ENCODE data around the gene SPTBN4.
"Not testable (repeated sequence)": the region's sequence is repeated elsewhere in the genome, so short reads cannot be mapped to it uniquely, and the experiment has no call there.

SPTBN4 gene

DNA sequence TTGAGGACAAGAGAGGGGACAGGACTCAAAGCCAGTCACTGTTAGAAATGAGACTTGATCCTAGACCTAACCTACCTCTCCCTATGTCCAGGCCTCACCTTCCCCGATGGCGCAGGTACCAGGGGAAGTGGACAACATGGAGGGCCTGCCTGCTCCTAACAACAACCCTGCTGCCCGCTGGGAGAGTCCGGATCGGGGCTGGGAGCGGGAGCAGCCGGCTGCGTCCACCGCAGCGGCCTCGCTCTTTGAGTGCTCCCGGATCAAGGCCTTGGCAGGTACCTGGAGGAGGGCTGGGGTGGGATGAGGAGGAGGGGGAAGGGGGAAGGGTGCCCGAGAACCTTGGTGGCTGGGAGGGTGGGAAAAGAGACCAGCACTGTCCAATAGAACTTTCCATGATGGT, 5.7 kb downstream of the SPTBN4 start:
- Histone ChIP-seq H3K4me3 (IDR thresholded peaks at IDR 0.05; ENCODE audit: insufficient read depth, low read depth, low read length) (no peak overlapping the region), H3K4me1 (ENCODE audit: low read depth, poor library complexity, severe bottlenecking) (no peaks in the 10 kb centered on the region), H3K27ac (no peak overlapping the region), H3K4me2 (no peak overlapping the region), H3K36me3 (ENCODE audit: insufficient read depth) (no peaks in the 10 kb centered on the region), H3K27me3 (ENCODE audit: insufficient read depth, low read depth) (no peaks in the 10 kb centered on the region; the same call in 1 of the 2 replicates), H2AFZ (ENCODE audit: low read depth) (no peak overlapping the region), H3K9ac (no peak overlapping the region), H3K79me2 (ENCODE audit: insufficient read depth, low read depth) (no peaks in the 10 kb centered on the region), H4K20me1 (ENCODE audit: insufficient read depth) (no peaks in the 10 kb centered on the region)
- TF ChIP-seq, protein P1, sequence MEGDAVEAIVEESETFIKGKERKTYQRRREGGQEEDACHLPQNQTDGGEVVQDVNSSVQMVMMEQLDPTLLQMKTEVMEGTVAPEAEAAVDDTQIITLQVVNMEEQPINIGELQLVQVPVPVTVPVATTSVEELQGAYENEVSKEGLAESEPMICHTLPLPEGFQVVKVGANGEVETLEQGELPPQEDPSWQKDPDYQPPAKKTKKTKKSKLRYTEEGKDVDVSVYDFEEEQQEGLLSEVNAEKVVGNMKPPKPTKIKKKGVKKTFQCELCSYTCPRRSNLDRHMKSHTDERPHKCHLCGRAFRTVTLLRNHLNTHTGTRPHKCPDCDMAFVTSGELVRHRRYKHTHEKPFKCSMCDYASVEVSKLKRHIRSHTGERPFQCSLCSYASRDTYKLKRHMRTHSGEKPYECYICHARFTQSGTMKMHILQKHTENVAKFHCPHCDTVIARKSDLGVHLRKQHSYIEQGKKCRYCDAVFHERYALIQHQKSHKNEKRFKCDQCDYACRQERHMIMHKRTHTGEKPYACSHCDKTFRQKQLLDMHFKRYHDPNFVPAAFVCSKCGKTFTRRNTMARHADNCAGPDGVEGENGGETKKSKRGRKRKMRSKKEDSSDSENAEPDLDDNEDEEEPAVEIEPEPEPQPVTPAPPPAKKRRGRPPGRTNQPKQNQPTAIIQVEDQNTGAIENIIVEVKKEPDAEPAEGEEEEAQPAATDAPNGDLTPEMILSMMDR (conservative IDR thresholded peaks at IDR 0.05; ENCODE audit: low read depth, low read length), result no peak

DNA sequence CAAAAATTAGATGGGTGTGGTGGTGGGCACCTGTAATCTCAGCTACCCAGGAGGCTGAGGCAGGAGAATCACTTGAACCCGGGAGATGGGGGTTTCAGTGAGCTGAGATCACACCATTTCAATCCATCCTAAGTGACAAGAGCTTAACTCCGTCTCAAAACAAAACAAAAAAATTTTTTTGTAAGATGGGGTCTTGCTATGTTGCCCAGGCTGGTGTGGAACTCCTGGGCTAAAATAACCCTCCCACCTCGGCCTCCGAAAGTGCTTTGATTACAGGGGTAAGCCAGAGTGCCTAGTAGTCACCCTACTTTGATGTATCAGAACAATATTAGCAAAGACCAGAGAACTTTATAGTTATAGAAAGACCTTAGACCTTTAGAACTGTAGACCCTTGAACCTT, 7.9 kb downstream of the SPTBN4 start:
- H2AFZ ChIP-seq (ENCODE audit: low read depth), result no peak overlapping the region
- no peak overlapping the region for H3K9ac ChIP-seq
- no peaks in the 10 kb centered on the region for H3K4me1 ChIP-seq (ENCODE audit: low read depth, poor library complexity, severe bottlenecking)
- H3K36me3 ChIP-seq (ENCODE audit: insufficient read depth), result no peaks in the 10 kb centered on the region
- no peak overlapping the region for H3K4me3 ChIP-seq (IDR thresholded peaks at IDR 0.05; ENCODE audit: insufficient read depth, low read depth, low read length)
- no peaks in the 10 kb centered on the region for H3K27me3 ChIP-seq (ENCODE audit: insufficient read depth, low read depth)
- H4K20me1 ChIP-seq (ENCODE audit: insufficient read depth), result no peaks in the 10 kb centered on the region
- no peak overlapping the region for H3K27ac ChIP-seq
- H3K4me2 ChIP-seq, result no peak overlapping the region
- no peaks in the 10 kb centered on the region for H3K79me2 ChIP-seq (ENCODE audit: insufficient read depth, low read depth)
- TF ChIP-seq, protein P1 (conservative IDR thresholded peaks at IDR 0.05; ENCODE audit: low read depth, low read length), result no peak

DNA sequence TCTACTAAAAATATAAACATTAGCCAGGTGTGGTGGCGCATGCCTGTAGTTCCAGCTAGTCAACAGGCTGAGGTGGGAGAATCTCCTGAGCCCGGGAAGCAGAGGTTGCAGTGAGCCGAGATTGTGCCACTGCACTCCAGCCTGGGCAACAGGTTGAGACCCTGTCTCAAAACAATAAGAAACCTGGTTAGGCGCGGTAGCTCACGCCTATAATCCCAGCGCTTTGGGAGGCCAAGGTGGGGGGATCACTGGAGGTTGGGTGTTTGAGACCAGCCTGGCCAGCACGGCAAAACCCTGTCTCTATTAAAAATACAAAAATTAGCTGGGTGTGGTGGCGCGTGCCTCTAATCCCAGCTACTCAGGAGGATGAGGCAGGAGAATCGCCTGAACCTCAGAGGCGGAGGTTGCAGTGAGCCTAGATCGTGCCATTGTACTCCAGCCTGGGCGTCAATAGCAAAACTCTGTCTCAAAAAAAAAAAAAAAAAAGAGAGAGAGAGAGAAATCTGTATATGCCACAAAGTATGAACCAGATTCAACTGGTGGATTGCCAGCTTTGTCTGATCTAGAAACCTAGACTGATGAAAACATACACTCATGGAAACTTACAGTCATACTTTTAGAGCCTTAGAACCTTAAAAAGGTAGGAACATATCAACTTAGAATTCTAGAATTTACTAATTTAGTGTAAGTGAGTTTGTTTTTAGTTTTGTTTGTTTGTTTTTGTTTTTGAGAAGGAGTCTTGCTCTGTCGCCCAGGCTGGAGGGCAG, 9.3 kb downstream of the SPTBN4 start:
- not testable (repeated sequence) for H3K27me3 ChIP-seq (ENCODE audit: insufficient read depth, low read depth); H3K36me3 ChIP-seq (ENCODE audit: insufficient read depth); H3K4me3 ChIP-seq (IDR thresholded peaks at IDR 0.05; ENCODE audit: insufficient read depth, low read depth, low read length); H3K27ac ChIP-seq; H3K79me2 ChIP-seq (ENCODE audit: insufficient read depth, low read depth); H2AFZ ChIP-seq (ENCODE audit: low read depth); H3K9ac ChIP-seq; H4K20me1 ChIP-seq (ENCODE audit: insufficient read depth); H3K4me2 ChIP-seq; H3K4me1 ChIP-seq (ENCODE audit: low read depth, poor library complexity, severe bottlenecking)

DNA sequence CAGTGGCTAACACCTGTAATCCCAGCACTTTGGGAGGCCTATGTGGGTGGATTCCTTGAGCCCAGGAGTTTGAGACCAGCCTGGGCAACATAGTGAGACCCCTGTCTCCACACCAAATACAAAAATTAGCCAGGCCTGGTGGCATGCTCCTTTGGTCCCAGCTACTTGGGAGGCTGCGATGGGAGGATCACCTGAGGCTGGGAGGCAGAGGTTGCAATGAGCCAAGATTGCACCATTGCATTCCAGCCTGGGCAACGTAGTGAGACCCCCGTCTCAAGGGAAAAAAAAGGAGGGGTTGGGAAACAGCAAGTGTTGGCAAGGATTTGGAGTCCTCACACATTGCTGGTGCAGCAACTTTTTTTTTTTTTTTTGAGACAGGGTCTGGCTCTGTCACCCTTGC, 19.2 kb downstream of the SPTBN4 start:
- H2AFZ ChIP-seq (ENCODE audit: low read depth), result no peak overlapping the region
- no peaks in the 10 kb centered on the region for H3K36me3 ChIP-seq (ENCODE audit: insufficient read depth)
- TF ChIP-seq, protein P1 (conservative IDR thresholded peaks at IDR 0.05; ENCODE audit: low read depth, low read length), result no peak

DNA sequence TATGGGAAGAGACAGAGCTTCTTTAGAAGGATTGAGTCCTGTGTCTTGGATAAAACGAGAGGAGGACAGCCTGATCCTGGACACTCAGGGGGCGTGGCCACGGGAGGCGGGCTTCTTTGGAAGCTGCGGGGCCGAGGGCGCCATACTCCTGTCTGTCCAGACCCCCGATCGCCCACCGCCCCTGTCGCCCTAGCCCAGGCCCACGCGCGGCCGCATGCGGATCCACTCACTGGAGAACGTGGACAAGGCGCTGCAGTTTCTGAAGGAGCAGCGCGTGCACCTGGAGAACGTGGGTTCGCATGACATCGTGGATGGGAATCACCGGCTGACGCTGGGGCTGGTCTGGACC, 23.1 kb downstream of the SPTBN4 start:
- Histone ChIP-seq H3K27me3 (ENCODE audit: insufficient read depth, low read depth) (peaks cover 17% of the 10 kb centered on the region), H3K4me1 (ENCODE audit: low read depth, poor library complexity, severe bottlenecking) (no peaks in the 10 kb centered on the region), H4K20me1 (ENCODE audit: insufficient read depth) (no peaks in the 10 kb centered on the region), H3K79me2 (ENCODE audit: insufficient read depth, low read depth) (no peaks in the 10 kb centered on the region), H3K9ac (no peak overlapping the region), H3K4me3 (IDR thresholded peaks at IDR 0.05; ENCODE audit: insufficient read depth, low read depth, low read length) (no peak overlapping the region), H2AFZ (ENCODE audit: low read depth) (no peak overlapping the region), H3K4me2 (no peak overlapping the region), H3K36me3 (ENCODE audit: insufficient read depth) (no peaks in the 10 kb centered on the region), H3K27ac (no peak overlapping the region)
- TF ChIP-seq, protein P1 (conservative IDR thresholded peaks at IDR 0.05; ENCODE audit: low read depth, low read length), result no peak

More for the DNA sequence above, 19.2 kb downstream of the SPTBN4 start:
- H3K4me2 ChIP-seq, result no peak overlapping the region
- H3K27ac ChIP-seq, result no peak overlapping the region
- no peaks in the 10 kb centered on the region for H4K20me1 ChIP-seq (ENCODE audit: insufficient read depth)
- no peak overlapping the region for H3K9ac ChIP-seq
- no peak overlapping the region for H3K4me3 ChIP-seq (IDR thresholded peaks at IDR 0.05; ENCODE audit: insufficient read depth, low read depth, low read length)
- H3K27me3 ChIP-seq (ENCODE audit: insufficient read depth, low read depth), result peaks cover 13% of the 10 kb centered on the region; the same call in 1 of the 2 replicates
- H3K79me2 ChIP-seq (ENCODE audit: insufficient read depth, low read depth), result no peaks in the 10 kb centered on the region
- H3K4me1 ChIP-seq (ENCODE audit: low read depth, poor library complexity, severe bottlenecking), result no peaks in the 10 kb centered on the region
